NCI-H345 (cell line): Measurements from ENCODE around the gene AKAP17A.
A peak's percentile ranks its signal among the peaks of the same experiment; 100 is the strongest.

Source experiments
- DNase-seq: peaks from one replicate; lab custom pipeline; 2025; lab: John Stamatoyannopoulos, UW

Gene AKAP17A

DNA sequence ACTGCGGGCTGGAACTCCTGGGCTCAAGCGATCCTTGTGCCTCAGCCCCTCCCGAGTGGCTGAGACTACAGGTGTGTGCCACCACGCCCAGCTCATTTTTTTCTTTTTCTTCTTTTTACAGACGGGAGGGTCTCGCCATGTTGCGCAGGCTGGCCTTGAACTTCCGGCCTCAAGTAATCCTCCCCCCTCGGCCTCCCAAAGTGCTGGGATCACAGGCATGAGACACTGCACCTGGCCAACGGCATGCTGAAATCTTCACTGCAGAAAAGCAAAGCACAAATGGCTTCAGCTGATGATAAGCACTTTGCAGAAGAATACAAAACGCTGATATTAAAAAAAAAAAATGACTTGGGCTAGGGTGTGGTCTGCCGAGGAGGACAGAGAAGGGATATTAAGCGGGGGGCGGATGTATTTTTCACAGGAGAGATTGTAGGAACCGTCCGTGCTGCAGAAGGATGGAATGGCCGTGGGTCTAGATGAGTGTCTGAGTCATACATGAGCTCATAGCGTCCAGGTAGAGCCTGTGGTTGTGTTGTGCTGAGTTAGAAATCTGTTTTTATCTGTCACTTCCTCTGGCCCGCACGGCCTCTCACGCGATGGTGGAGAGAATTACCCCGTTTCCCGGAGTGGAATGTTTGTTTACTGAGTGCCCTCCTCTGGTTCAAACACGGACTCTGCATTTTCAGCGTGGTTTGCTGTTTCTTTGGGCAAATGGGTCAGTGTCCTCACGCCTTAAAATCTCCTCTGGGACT is 8.5 kb upstream of the AKAP17A start:
- peak; percentile 32 for DNase-seq

DNA sequence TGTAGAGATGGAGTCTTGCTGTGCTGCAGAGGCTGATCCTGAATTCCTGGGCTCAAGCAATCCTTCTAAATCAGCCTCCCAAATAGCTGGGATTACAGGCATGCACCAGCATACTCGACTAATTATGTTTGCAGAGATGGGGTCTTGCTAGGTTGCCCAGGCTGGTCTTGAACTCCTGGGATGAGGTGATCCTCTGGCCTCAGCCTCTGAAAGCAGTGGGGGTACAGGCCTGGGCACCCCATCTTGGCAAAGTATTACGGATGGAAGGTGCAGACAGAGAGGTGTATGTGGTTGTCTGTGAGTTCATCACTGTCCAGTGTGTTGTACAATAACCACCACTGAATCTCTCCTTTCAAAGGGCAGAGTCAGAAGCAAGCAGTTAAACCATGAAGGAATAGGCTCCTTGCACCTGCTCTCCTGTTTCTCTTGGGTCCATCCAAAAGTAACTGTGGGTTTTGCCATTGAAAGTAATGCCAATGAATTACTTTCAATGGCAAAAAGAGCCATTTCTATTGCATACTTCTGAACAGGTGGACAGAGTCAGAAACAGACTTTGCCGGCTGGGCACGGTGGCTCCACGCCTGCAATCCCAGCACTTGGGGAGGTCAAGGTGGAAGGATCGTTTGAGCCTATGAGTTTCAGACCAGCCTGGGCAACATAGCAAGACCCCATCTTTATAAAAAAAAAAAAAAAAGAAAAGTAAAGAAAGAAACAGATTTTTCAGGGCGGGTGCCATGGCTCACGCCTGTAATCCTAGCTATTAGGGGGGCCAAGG is 7.0 kb upstream of the AKAP17A start:
- no peak for DNase-seq

GRCh38 chrX:1587161-1587560 is 4.2 kb upstream of the AKAP17A start:
- no peak for DNase-seq

DNA sequence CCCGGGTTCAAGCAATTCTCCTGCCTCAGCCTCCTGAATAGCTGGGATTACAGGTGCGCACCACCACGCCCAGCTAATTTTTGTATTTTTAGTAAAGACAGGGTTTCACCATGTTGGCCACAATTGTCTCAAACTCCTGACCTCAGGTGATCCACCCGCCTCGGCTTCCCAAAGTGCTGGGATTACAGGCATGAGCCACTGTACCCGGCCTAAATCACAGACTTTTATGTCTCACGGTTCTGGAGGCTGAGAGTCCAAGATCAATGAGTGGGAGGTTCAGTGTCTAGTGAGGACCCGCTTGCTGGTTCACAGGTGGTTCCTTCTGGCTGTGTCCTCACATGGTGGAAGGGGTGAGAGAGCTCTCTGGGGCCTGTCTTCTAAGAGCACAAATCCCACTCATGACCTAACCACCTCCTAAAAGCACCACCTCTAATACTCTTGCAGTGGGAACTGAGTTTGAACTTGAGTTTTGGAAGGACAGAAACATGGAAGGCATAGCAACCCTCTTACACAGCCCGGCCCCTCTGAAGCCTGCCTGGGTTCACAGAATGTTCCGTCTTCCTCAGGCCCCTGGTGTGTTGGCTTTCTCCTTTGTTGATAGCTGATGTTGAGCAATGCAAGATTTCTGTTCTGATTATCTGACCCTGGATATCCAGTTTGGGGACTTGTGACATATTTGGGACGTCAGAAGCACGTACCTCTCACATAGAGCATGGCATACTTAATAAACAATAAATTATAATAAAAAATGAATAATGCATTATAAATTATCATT is 1.9 kb upstream of the AKAP17A start:
- DNase-seq, result no peak

DNA sequence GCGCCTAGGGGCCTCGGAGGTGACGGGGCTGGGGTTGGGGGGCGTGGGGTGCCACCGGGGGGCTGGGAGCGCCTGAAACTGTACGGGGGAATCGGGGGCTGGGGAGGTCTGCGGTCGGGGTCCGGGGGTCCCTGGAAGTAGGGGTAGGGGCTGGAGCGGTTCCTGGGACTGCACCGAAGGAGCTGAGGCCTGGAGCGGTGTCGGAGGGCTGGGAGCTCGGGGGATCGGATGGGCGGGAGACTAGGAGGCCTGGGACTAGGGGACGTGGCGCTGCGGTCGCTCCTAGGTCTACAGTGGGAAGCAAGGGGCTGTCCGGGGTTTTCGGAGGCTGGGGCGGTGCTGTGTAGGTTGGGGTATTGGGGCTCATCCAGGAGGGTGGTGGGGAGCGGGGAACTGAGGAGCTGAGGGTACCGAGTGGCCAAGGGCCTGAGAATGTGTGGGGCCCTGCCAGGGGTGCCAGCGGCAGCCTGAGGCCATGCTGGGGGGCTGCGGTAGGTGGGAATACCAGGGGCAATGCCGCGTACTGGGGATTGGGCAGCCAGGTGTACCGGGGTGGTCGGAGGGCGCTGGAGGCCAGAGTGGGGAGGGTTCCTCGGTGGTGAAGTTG is 562 bp downstream of the AKAP17A start:
- no peak for DNase-seq

GRCh38 chrX:1592470-1593142 is 1.2 kb downstream of the AKAP17A start:
- DNase-seq, result no peak

- no peak for DNase-seq
These were observed 2.2 kb downstream of the AKAP17A start for GRCh38 chrX:1593286-1594271.

- no peak for DNase-seq
These were observed 4.3 kb downstream of the AKAP17A start for GRCh38 chrX:1595711-1596060.

- DNase-seq, result no peak
These were observed 5.4 kb downstream of the AKAP17A start for GRCh38 chrX:1596676-1597344.

DNA sequence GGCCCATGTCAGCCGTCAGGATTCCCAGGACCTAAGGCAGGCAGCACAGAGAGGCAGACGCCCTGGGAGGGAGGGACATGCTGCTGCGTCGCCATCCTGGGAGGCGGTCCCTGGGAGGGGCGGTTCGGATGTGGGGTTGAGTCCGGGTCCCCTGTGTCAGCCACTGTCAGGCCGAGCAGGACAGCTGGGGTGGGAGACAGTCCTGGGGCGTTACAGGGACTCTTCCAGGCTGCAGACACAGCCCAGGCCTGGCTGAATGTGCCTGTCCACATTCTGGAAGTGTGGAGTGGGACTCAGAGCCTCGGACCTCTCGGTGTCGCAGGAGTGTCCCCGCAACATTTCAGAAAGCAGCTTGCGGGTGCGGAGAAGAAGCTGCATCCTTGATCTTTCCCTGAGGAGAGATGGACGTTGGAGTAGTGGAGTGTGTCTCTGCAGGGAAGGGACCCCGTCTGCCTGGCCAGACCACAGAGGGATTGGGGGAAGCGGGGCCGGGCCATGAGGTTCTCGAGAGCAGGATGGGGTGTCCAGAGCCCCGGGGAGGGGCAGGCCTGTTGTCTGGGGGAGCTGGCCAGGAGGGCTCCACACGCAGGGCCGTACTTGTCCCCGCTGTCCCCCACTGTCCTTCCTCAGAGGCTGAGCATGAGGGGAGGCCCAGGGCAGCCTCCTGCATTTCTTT is 6.1 kb downstream of the AKAP17A start:
- DNase-seq, result no peak

- no peak for DNase-seq
These were observed 6.8 kb downstream of the AKAP17A start for GRCh38 chrX:1598021-1598875.

DNA sequence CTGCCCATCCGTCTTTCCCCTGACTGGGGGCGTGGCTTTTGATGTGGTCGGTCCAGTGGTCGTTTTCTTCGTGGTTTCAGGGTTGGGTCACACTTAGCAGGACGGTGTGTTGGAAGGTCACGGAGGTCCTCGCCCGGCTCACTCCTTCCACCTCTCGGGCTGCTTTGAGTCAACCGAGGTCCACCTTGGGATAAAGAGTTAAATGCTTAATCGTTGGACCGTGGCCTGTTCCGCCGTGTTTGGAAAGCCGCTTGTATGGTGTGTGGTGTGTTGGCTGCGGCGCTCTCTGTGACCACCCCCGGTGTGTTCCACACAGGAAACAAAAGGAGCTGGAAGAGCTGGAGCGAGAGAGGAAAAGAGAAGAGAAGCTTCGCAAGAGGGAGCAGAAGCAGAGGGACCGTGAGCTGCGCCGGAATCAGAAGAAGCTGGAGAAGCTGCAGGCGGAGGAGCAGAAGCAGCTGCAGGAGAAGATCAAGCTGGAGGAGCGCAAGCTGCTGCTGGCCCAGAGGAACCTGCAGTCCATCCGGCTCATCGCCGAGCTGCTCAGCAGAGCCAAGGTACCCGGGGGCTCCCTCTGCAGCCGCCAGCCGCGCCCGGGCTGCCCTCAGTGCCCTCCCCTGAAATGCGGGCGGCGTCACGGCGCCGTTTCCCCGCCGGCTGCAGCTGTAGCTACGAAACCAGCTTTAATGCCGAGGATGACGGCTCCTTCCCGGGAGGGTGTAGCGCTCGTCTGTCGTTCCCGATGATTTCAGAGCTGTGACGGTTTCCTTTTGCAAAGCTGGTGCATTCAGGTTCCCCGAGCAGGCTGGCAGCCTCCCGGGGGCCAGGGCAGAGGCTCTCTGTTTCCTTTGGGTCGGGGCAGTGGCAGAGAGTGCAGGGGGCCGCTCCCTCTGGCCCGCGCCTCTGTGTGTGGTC is 7.7 kb downstream of the AKAP17A start:
- no peak for DNase-seq

GRCh38 chrX:1599791-1600405 is 8.5 kb downstream of the AKAP17A start:
- DNase-seq, result no peak

DNA sequence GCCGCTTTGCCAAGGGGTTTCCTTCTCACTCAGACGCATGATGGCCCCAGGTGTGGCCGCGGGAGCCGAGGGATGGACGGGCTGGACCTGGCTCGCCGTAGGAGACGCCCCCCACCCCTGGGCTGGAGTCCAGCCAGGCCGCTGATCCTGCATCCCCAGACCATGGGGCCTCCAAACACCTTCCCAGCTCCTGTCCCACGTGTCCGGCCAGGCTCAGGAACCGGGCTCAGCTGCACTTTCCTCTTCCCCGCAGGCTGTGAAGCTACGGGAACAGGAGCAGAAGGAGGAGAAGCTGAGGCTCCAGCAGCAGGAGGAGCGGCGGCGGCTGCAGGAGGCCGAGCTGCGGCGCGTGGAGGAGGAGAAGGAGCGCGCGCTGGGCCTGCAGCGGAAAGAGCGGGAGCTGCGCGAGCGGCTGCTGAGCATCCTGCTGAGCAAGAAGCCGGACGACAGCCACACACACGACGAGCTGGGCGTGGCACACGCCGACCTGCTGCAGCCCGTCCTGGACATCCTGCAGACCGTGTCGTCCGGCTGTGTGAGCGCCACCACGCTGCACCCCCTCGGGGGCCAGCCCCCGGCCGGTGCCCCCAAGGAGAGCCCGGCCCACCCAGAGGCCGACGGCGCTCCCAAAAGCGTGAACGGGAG is 9.1 kb downstream of the AKAP17A start:
- DNase-seq, result no peak

DNA sequence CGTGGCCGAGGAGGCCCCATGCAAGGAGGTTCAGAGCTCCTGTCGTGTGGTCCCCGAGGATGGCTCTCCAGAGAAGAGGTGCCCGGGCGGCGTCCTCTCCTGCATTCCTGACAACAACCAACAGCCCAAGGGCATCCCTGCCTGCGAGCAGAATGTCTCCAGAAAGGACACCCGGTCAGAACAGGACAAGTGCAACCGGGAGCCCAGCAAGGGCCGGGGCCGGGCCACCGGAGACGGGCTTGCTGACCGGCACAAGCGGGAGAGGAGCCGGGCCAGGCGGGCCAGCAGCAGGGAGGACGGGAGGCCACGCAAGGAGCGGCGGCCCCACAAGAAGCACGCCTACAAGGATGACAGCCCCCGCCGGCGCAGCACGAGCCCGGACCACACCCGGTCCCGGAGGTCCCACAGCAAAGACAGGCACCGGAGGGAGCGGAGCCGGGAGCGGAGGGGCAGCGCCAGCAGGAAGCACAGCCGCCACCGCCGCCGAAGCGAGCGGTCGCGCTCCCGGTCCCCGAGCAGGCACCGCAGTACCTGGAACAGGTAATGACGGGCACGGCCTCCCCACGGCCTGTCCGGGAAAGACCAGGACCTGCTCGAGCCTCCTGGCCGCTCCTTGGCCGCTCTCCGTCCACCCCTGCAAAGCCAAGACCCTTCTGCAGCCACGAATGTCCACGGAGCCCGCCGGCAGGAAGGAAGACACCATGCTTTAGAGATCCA is 9.8 kb downstream of the AKAP17A start:
- no peak for DNase-seq

GRCh38 chrX:1601768-1602085 is 10.3 kb downstream of the AKAP17A start:
- DNase-seq, result no peak
